A673 (cell line): ENCODE data around the gene GUCA2B. TPM values are rescaled to one million over a fixed set of nuclear protein-coding genes. Genes with fewer than 3 reads are reported as not detected.

Source experiments
- BruUV-seq: library from RNA; stranded (reverse); fragments of 400-500 nt; replicated peaks from 2 replicates; lab custom pipeline; 2021; lab: Mats Ljungman, UMichigan
- CTCF ChIA-PET: fragments of 300-600 bp; sonication (Branson Sonifier 250); formaldehyde crosslinking; loops from one replicate; lab custom pipeline; 2022; ENCODE audit warnings: antibody characterized with exemption; lab: Charles Lee
- POLR2A ChIA-PET: fragments of 300-600 bp; sonication (Branson Sonifier 250); formaldehyde crosslinking; loops from one replicate; lab custom pipeline; 2022; ENCODE audit warnings: antibody characterized with exemption; ENCODE audit not compliant: low non-redundant PET; lab: Charles Lee
- DNase-seq: peaks from one replicate; pipeline ENCODE4 v3.0.0-alpha.2; 2015; ENCODE audit warnings: low spot score
- H3K27ac ChIP-seq: fragments of 200-600 bp; sonication (generic); 2 replicates; pipeline ENCODE4 v1.5.1; 2016; ENCODE audit warnings: mixed run types, low read depth, mild to moderate bottlenecking, mixed read lengths, antibody characterized with exemption, low read length; ENCODE audit not compliant: poor library complexity, severe bottlenecking
- H3K27me3 ChIP-seq: fragments of 200-600 bp; sonication (generic); replicated peaks from 2 replicates; pipeline ENCODE4 v1.6.1; 2017; ENCODE audit warnings: mixed run types, low read depth, mild to moderate bottlenecking, mixed read lengths, antibody characterized with exemption, low read length; ENCODE audit not compliant: insufficient read depth, poor library complexity
- H3K36me3 ChIP-seq: fragments of 200-600 bp; sonication (generic); 2 replicates; pipeline ENCODE4 v1.6.1; 2016; ENCODE audit warnings: mixed run types, mild to moderate bottlenecking, mixed read lengths, antibody characterized with exemption, low read length; ENCODE audit not compliant: insufficient read depth, poor library complexity, severe bottlenecking
- H3K4me1 ChIP-seq: fragments of 200-600 bp; sonication (generic); 2 replicates; pipeline ENCODE4 v1.6.1; 2017; ENCODE audit warnings: mixed run types, mild to moderate bottlenecking, mixed read lengths, antibody characterized with exemption, low read length; ENCODE audit not compliant: insufficient read depth, poor library complexity, severe bottlenecking
- H3K4me3 ChIP-seq: fragments of 200-600 bp; sonication (generic); 2 replicates; pipeline ENCODE4 v1.5.1; 2016; ENCODE audit warnings: low read depth, mixed run types, mild to moderate bottlenecking, mixed read lengths, low read length; ENCODE audit not compliant: poor library complexity, severe bottlenecking
- H3K9me3 ChIP-seq: fragments of 200-600 bp; sonication (generic); 2 replicates; pipeline ENCODE4 v1.6.1; 2016; ENCODE audit warnings: mixed run types, low read depth, mild to moderate bottlenecking, mixed read lengths, antibody characterized with exemption, low read length; ENCODE audit not compliant: poor library complexity, severe bottlenecking
- EZH2 ChIP-seq: fragments of 200-600 bp; sonication (generic); IDR thresholded peaks from 2 replicates; pipeline ENCODE4 v1.6.1; 2017; ENCODE audit warnings: borderline replicate concordance, low read depth, mild to moderate bottlenecking, mixed read lengths, antibody characterized with exemption, low read length; ENCODE audit not compliant: poor library complexity, severe bottlenecking
- intact Hi-C: fragments of 100-400 bp; cut with micrococcal nuclease; formaldehyde crosslinking; loops from one replicate; pipeline ENCODE4 v1.10.0; 2022; ENCODE audit not compliant: unreplicated experiment
- total RNA-seq: library from RNA; stranded (reverse); gene quantifications from 2 replicates; pipeline ENCODE4 v1.2.3, GENCODE V29; 2021
- TF ChIP-seq, protein P1 (sequence below): fragments of 300-800, 200-600 bp; sonication (generic); conservative IDR thresholded peaks from 2 replicates; pipeline ENCODE4 v1.5.1; 2017; ENCODE audit warnings: low read depth, mild to moderate bottlenecking, antibody characterized with exemption, low read length, moderate library complexity, mixed read lengths

GUCA2B gene
- total RNA-seq, 1 experiment from 2014 or later = not detected

DNA sequence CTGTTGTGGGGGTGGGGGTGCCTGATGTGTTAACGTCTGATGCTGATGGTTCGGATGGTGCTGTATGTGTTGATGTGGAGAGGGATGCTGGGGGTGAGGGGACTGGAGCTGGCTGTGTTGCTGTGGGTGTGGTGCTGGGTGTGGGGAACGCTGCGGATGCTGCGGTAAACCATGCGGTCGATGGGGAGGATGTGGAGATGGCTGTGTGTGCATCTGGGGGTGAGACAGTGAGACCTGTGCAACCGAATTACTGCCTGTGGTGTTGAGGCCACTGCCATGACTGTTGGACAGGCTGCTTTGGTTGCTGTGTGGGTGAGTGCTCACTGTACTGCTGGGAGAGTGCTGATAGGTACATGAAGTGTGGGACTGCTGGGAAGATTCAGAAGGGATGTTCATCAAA is 38.1 kb downstream of the GUCA2B start:
- Histone ChIP-seq H3K9me3 (no peaks in the 10 kb centered on the region), H3K27me3 (no peaks in the 10 kb centered on the region), H3K4me3 (no peak overlapping the region), H3K27ac (no peak overlapping the region), H3K36me3 (peaks cover 15% of the 10 kb centered on the region), H3K4me1 (no peaks in the 10 kb centered on the region)
- ChIA-PET POLR2A (no interaction called here), CTCF (no interaction called here)
- intact Hi-C loops = no loop called here
- DNase-seq = no peak
- no TSS peak for BruUV-seq
- no peak for TF ChIP-seq EZH2

DNA sequence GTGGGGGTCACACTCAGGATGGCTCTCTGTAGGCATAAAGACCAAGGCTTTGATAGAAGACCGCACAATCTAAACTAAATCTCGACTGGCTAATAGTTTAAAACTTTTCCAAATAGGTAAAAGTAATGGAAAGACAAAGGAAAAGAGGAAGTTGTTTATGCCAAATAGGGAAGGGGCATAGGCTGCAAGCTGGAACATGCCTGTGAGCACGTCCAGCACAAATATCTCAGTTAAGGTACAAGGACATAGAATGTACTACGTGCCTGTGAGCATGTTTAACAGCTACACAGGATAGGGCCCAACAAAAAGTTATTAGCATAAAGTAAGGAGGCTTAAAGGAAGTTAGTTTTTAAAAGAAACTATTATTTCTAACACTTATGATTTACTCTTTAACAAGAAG is 38.9 kb downstream of the GUCA2B start:
- POLR2A ChIA-PET = interaction anchor here (0.7 kb wide), 1 partner anchor 34 kb away, joined by 5 read pairs; no protein-coding TSS in a partner anchor
- peaks cover 15% of the 10 kb centered on the region for H3K36me3 ChIP-seq

DNA sequence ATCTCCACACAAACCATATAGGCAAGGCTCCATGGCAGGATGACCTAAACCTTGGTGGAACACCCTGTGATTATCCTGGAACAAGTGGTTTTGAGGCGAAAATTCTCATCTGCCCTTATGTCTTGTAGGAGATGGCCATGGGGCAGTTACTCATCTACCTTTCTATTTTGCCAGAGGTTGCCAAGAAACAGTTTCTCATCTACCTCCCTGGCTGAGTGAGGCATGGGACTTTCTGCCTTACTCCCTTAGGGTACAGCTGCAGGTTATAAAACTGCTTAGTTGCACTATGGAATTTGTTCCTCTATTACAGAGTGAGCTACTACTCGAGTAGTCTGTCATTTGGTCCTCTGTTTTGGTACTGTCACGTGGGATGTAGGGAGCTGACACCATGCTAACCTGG is 42.6 kb downstream of the GUCA2B start:
- H3K4me1 ChIP-seq = no peaks in the 10 kb centered on the region
- peaks cover 12% of the 10 kb centered on the region for H3K36me3 ChIP-seq

More for the DNA sequence above, 38.9 kb downstream of the GUCA2B start:
- H3K9me3 ChIP-seq = no peaks in the 10 kb centered on the region
- H3K4me3 ChIP-seq = no peak overlapping the region
- CTCF ChIA-PET = interaction anchor here (0.7 kb wide), 1 partner anchor 49 kb away, joined by 3 read pairs; no protein-coding TSS in a partner anchor
- no peaks in the 10 kb centered on the region for H3K27me3 ChIP-seq
- no peak for DNase-seq
- no peak for TF ChIP-seq EZH2
- TF ChIP-seq, protein P1, sequence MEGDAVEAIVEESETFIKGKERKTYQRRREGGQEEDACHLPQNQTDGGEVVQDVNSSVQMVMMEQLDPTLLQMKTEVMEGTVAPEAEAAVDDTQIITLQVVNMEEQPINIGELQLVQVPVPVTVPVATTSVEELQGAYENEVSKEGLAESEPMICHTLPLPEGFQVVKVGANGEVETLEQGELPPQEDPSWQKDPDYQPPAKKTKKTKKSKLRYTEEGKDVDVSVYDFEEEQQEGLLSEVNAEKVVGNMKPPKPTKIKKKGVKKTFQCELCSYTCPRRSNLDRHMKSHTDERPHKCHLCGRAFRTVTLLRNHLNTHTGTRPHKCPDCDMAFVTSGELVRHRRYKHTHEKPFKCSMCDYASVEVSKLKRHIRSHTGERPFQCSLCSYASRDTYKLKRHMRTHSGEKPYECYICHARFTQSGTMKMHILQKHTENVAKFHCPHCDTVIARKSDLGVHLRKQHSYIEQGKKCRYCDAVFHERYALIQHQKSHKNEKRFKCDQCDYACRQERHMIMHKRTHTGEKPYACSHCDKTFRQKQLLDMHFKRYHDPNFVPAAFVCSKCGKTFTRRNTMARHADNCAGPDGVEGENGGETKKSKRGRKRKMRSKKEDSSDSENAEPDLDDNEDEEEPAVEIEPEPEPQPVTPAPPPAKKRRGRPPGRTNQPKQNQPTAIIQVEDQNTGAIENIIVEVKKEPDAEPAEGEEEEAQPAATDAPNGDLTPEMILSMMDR = no peak
- no peak overlapping the region for H3K27ac ChIP-seq
- intact Hi-C loops = no loop called here
- BruUV-seq = no TSS peak
- no peaks in the 10 kb centered on the region for H3K4me1 ChIP-seq

More for the DNA sequence above, 42.6 kb downstream of the GUCA2B start:
- no peaks in the 10 kb centered on the region for H3K9me3 ChIP-seq
- TF ChIP-seq EZH2 = no peak
- TF ChIP-seq, protein P1 = no peak
- intact Hi-C loops = no loop called here
- POLR2A ChIA-PET = no interaction called here
- no TSS peak for BruUV-seq
- H3K27me3 ChIP-seq = no peaks in the 10 kb centered on the region
- no peak overlapping the region for H3K4me3 ChIP-seq
- CTCF ChIA-PET = no interaction called here
- H3K27ac ChIP-seq = no peak overlapping the region
- no peak for DNase-seq
